ENCODE data around the gene PPP6R2.

Gene PPP6R2

DNA sequence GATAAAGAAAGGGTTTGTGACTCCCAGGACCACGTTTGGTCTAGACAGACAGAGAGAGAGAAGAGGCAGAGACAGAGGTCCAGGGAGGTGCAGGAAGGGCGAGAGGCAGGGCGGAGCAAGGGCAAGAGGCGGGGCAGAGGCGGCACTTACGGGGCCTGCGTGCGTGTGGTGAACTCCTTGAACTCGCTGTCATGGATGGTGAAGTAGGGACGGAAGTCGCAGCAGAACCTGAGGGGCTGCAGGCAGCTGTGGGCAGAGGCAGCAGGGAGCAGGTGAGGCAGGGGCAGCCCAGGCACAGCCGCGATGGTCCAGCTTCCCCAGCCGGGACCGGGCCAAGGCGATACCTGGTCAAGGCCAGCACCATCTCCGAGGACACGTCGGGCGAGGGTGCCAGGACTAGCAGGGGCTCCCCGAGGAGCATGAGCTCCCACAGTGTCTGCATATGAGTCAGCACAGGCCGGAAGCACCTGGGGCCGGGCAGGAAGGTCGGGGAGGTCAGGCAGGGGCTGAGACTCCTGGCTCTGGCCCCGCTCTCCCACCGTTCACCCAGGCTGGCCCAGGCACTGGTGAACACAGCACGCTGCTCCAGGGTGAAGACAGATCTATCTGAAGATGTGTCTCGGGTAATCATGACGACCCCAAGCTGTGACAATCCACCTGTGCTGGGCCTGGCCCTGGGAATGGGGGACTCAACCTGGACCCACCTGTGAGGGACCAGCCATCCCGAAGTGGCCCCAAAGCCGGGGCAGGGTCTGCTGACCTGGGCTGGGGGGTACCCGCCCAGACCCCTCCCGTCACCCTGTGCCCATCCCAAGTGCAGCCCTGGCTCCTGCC lies 28.5 kb upstream of the PPP6R2 start:
- Histone ChIP-seq H3K36me3 (ENCODE audit: insufficient read depth, low read length) (no peaks in the 10 kb centered on the region), H3K4me1 (ENCODE audit: control insufficient read depth, insufficient read depth, low read length) (no peaks in the 10 kb centered on the region), H3K4me3 (ENCODE audit: low read length) (no peak overlapping the region), H3K4me2 (ENCODE audit: low read length) (no peak overlapping the region), H3K9me3 (replicated peaks; ENCODE audit: low read length) (no peaks in the 10 kb centered on the region), H3K27me3 (ENCODE audit: control insufficient read depth, insufficient read depth, low read length) (no peaks in the 10 kb centered on the region), H3K9ac (ENCODE audit: low read depth, low read length) (no peak overlapping the region)

DNA sequence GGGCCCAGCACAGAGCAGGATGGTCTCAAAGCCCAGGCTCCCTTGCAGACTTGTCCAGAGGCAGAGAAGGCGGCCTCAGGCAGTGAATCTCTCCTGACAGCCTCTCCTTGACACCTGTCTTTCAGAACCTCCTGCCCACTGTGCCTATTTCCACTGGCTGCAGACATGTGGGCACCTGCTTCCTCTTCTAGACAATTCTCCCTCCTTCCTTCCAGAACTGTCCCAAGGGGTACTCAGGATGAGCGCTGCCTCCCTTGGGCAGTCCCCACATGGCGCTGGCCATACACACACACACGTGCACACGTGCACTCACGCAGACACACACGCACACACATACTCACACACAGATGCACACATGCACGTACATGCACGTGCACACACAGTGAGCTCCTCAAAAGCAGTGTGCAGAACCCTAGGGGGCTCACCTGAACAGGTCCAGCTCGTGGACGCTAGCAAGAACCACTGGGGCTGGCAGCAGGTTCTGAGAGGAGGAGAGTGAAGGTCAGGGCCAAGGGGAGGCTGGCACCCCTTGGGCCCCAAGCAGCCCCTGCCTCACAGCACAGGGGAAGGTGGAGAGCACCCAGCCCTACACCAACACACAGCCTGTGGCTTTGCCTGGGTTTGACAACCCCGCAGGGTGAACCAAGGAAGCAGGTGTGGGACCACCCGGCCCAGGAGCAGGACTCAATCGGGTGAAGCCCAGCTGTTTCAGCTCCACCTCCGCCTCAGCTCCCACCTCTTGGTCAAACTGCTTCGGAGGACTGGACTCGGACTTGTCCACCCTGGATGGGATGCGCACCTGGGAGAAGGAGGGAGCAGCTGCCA lies 27.6 kb upstream of the PPP6R2 start:
- Histone ChIP-seq H3K4me3 (ENCODE audit: low read length) (no peak overlapping the region), H3K9me3 (replicated peaks; ENCODE audit: low read length) (no peaks in the 10 kb centered on the region), H3K4me2 (ENCODE audit: low read length) (no peak overlapping the region), H3K27me3 (ENCODE audit: control insufficient read depth, insufficient read depth, low read length) (no peaks in the 10 kb centered on the region), H3K4me1 (ENCODE audit: control insufficient read depth, insufficient read depth, low read length) (no peaks in the 10 kb centered on the region), H3K9ac (ENCODE audit: low read depth, low read length) (no peak overlapping the region), H3K36me3 (ENCODE audit: insufficient read depth, low read length) (no peaks in the 10 kb centered on the region)

DNA sequence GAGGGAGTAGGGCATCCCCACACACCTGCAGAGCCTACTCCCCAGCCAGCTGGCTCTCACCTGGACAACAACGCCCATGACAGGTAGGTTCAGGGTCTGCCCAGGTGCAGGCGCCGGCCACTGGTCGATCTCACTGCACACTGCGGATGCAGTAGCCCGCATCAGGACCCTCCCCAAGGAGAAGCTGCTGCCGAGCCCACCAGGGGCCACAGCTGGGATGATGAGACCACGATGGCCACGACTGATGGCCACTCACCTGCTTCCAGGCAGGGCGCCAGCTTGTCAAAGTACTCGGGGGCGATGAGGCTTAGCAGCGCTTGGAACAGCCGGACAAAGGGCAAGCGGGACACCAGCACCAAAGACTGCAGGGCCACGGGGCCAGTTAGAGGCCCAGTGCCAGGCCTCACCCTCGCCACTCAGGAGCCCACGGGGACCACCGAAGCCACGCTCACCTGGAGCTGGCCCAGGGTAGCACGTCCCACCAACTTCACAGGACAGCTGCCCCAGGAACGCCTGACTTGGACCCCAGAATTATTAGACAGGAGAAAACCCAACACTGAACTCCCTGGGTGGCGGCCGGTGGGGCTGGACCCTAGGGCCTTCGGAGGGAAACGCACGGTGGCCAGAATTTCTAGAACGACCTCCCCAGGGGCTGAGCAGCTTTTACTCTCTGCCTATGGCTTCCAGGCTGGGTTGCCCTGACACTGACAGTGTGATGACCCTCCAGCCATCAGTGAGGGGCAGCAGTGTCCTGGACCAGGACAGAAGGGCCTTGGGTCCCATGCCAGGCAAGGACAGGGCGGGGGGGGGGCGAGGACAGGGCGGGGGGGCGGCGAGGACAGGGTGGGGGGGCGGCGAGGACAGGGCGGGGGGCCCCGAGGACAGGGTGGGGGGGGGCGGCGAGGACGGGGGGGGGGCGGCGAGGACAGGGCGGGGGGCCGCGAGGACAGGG lies 26.7 kb upstream of the PPP6R2 start:
- Histone ChIP-seq H3K9ac (ENCODE audit: low read depth, low read length) (no peak overlapping the region), H3K4me2 (ENCODE audit: low read length) (no peak overlapping the region), H3K36me3 (ENCODE audit: insufficient read depth, low read length) (no peaks in the 10 kb centered on the region), H3K4me1 (ENCODE audit: control insufficient read depth, insufficient read depth, low read length) (no peaks in the 10 kb centered on the region), H3K9me3 (replicated peaks; ENCODE audit: low read length) (no peaks in the 10 kb centered on the region), H3K4me3 (ENCODE audit: low read length) (no peak overlapping the region), H3K27me3 (ENCODE audit: control insufficient read depth, insufficient read depth, low read length) (no peaks in the 10 kb centered on the region)

DNA sequence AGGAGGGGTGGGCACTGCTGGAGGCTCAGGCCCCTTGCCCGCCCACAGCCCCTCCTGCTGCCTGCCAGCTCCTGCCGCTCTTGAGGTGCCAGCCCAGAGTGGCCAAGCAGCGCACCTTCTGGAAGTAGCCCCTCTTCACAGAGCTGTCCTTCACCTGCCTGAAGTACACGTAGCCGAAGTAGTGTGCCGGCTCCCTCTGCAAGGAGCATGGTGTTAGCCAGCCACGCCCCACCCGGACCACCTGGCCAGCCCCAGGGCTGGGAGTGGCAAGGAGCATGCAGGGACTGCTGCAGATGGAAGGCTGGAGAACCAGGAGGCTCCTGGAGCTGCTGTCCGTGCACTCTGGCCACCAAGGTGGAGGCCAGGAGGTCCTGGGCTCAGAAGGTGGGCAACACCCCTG lies 25.9 kb upstream of the PPP6R2 start:
- H3K27me3 ChIP-seq (ENCODE audit: control insufficient read depth, insufficient read depth, low read length), result no peaks in the 10 kb centered on the region

DNA sequence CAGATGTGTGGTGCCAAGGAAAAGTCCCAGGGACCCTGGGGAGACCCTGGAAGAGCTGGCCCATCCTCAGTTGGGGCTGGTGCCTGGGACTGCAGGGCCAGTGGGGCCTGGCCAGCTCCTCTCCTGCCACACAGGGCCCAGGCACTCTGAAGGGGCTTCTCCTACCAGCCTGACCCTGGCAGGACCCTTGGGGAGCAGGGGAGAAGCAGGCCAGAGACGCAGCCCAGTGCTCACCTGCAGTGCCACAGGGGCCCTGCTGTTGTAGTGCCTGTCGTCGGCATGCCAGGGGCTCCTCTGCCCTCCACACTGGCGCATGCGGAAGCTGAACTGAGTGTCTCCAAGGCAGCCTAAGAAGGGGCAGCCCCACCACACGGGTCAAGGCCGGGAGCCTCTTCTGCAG lies 25.5 kb upstream of the PPP6R2 start:
- Histone ChIP-seq H3K9me3 (replicated peaks; ENCODE audit: low read length) (no peaks in the 10 kb centered on the region), H3K4me1 (ENCODE audit: control insufficient read depth, insufficient read depth, low read length) (no peaks in the 10 kb centered on the region), H3K27me3 (ENCODE audit: control insufficient read depth, insufficient read depth, low read length) (no peaks in the 10 kb centered on the region), H3K36me3 (ENCODE audit: insufficient read depth, low read length) (no peaks in the 10 kb centered on the region), H3K4me3 (ENCODE audit: low read length) (no peak overlapping the region), H3K9ac (ENCODE audit: low read depth, low read length) (no peak overlapping the region), H3K4me2 (ENCODE audit: low read length) (no peak overlapping the region)

More for the DNA sequence above, 25.9 kb upstream of the PPP6R2 start:
- H3K4me3 ChIP-seq (ENCODE audit: low read length), result no peak overlapping the region
- H3K4me1 ChIP-seq (ENCODE audit: control insufficient read depth, insufficient read depth, low read length), result no peaks in the 10 kb centered on the region
- H3K4me2 ChIP-seq (ENCODE audit: low read length), result no peak overlapping the region
- no peaks in the 10 kb centered on the region for H3K36me3 ChIP-seq (ENCODE audit: insufficient read depth, low read length)
- no peak overlapping the region for H3K9ac ChIP-seq (ENCODE audit: low read depth, low read length)
- no peaks in the 10 kb centered on the region for H3K9me3 ChIP-seq (replicated peaks; ENCODE audit: low read length)

DNA sequence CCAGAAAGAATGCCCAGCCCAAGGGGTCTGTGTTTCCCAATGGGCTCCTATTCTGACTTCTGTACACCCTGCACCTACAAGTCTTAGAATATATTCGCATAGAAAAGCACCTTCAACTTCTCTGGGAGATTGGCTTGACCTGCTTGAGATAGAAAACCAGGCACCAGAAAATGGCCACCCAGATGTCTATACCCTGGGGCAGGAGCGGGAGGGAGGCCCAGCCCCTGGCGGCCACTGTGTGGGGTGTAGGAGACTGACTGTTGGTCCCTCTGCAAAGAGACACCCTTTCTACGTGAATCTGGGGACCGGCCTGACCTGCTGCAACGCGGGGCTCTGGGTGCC lies 24.8 kb upstream of the PPP6R2 start:
- no peak overlapping the region for H3K4me2 ChIP-seq (ENCODE audit: low read length)
- no peaks in the 10 kb centered on the region for H3K36me3 ChIP-seq (ENCODE audit: insufficient read depth, low read length)
- no peak overlapping the region for H3K4me3 ChIP-seq (ENCODE audit: low read length)
- H3K9me3 ChIP-seq (replicated peaks; ENCODE audit: low read length), result no peaks in the 10 kb centered on the region
- H3K9ac ChIP-seq (ENCODE audit: low read depth, low read length), result no peak overlapping the region
- H3K27me3 ChIP-seq (ENCODE audit: control insufficient read depth, insufficient read depth, low read length), result no peaks in the 10 kb centered on the region
- no peaks in the 10 kb centered on the region for H3K4me1 ChIP-seq (ENCODE audit: control insufficient read depth, insufficient read depth, low read length)

DNA sequence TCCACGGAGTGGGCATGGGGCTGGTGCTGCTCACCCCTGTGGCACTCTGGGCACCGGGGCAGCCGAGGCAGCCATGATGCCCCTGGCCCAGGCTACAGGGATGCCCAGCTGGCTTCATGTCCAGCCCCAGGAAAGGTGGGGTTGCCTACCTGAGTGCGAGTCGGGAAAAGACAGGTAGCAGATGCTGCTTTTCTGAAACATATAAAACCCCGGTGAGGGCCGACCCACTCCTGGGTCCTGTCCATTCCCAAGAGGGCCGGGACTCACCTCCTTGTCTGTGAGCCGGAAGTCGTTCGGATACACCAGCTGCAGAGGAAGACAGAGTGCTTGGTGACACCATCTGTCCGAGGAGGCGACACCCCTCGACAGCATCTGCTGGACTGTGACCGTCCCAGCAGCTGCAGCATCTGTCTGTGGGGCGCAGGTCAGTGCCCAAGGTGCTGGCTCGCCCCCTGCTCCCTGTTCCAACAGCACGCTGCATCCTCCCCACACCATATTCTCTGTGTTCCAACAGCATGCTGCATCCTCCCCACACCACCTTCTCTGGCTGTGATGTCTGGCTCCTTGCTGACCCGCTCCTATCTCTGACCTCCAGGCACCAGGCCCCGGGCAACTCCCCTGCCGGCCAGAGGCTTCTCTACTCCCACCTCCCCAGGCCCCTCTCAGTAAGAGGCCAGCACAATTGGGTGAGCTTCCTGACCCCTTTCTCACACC lies 24.3 kb upstream of the PPP6R2 start:
- Histone ChIP-seq H3K4me1 (ENCODE audit: control insufficient read depth, insufficient read depth, low read length) (no peaks in the 10 kb centered on the region), H3K4me2 (ENCODE audit: low read length) (no peak overlapping the region), H3K27me3 (ENCODE audit: control insufficient read depth, insufficient read depth, low read length) (no peaks in the 10 kb centered on the region), H3K9ac (ENCODE audit: low read depth, low read length) (no peak overlapping the region), H3K9me3 (replicated peaks; ENCODE audit: low read length) (no peaks in the 10 kb centered on the region), H3K36me3 (ENCODE audit: insufficient read depth, low read length) (no peaks in the 10 kb centered on the region), H3K4me3 (ENCODE audit: low read length) (no peak overlapping the region)

DNA sequence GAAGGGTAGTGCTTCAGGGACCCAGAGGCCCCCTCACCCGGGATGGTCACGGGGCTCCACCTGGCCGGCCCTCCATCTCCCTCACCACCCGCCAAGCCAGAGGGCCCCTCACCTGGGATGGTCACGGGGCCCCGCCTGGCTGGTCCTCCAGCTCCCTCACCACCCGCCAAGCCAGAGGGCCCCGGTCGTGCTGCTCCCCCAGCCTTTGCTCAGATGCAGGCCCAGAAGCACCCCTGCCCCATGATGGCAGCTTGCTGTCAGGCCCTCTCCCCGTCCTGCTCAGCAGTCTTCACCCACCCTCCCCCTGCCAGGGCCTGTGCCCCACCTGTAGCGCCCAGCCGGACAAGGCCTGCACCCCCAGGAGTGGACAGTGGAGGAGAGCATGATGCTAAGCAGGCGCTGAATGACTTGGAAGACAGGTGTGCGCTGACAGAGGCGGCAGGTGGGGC lies 23.6 kb upstream of the PPP6R2 start:
- no peak overlapping the region for H3K4me3 ChIP-seq (ENCODE audit: low read length)
- no peaks in the 10 kb centered on the region for H3K36me3 ChIP-seq (ENCODE audit: insufficient read depth, low read length)
- H3K27me3 ChIP-seq (ENCODE audit: control insufficient read depth, insufficient read depth, low read length), result no peaks in the 10 kb centered on the region
- no peak overlapping the region for H3K4me2 ChIP-seq (ENCODE audit: low read length)
- H3K9me3 ChIP-seq (replicated peaks; ENCODE audit: low read length), result no peaks in the 10 kb centered on the region
- H3K9ac ChIP-seq (ENCODE audit: low read depth, low read length), result no peak overlapping the region
- no peaks in the 10 kb centered on the region for H3K4me1 ChIP-seq (ENCODE audit: control insufficient read depth, insufficient read depth, low read length)

DNA sequence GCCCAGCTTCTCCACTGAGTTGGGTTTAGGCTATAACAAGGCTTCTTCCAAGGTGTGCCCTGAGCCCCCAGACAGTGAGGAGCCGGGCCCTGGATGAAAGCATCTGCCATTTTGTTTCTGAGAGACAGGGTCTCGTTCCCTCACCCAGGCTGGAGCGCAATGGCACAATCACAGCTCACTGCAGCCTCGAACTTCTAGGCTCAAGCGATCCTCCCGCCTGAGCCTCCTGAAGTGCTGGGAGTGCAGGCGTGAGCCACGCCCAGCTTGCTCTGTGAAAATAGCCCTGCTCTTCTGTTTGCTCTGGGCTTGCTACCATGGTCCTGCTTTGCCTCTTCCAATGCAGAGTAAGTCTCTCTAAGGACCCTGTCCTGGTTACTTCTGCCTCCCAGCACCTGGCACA lies 23.0 kb upstream of the PPP6R2 start:
- no peak overlapping the region for H3K9ac ChIP-seq (ENCODE audit: low read depth, low read length)
- H3K27me3 ChIP-seq (ENCODE audit: control insufficient read depth, insufficient read depth, low read length), result no peaks in the 10 kb centered on the region
- H3K4me3 ChIP-seq (ENCODE audit: low read length), result no peak overlapping the region
- no peaks in the 10 kb centered on the region for H3K36me3 ChIP-seq (ENCODE audit: insufficient read depth, low read length)
- no peaks in the 10 kb centered on the region for H3K9me3 ChIP-seq (replicated peaks; ENCODE audit: low read length)
- H3K4me2 ChIP-seq (ENCODE audit: low read length), result no peak overlapping the region
- no peaks in the 10 kb centered on the region for H3K4me1 ChIP-seq (ENCODE audit: control insufficient read depth, insufficient read depth, low read length)

DNA sequence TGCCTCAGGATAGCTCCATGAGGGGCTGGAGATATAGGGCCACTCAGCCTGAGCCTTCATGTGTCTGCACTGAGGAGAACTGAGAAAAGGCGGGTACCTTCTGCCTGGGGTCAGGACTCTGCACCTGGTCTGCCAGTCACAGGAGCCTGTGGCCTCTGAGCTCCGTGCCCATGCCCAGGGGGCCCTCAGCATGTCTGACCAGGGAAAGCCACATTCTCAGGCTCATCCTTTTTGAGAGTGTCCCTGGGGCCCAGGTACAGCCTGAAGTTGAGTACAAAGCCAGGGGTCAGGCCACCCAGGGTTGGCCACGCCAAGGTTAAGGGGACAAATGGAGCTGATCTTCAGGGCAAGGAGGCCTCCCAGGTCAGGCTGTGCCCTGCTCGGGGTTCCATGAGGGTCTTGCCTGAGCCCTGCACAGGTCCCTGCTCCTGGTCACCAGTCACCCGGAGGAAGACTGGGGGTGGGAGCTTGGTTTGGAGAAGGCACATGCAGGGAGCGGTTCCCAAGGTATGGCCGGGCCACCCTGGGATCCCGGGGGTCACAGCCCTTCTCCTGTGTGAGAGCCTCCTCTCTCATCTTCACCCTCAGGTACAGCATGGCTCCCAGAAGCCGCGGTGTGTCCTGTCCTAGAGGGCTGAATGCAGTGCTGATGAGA lies 22.3 kb upstream of the PPP6R2 start:
- H3K9ac ChIP-seq (ENCODE audit: low read depth, low read length), result no peak overlapping the region
- H3K4me3 ChIP-seq (ENCODE audit: low read length), result no peak overlapping the region
- no peak overlapping the region for H3K4me2 ChIP-seq (ENCODE audit: low read length)
- H3K4me1 ChIP-seq (ENCODE audit: control insufficient read depth, insufficient read depth, low read length), result peaks cover 3% of the 10 kb centered on the region
- no peaks in the 10 kb centered on the region for H3K36me3 ChIP-seq (ENCODE audit: insufficient read depth, low read length)
- H3K27me3 ChIP-seq (ENCODE audit: control insufficient read depth, insufficient read depth, low read length), result no peaks in the 10 kb centered on the region
- H3K9me3 ChIP-seq (replicated peaks; ENCODE audit: low read length), result no peaks in the 10 kb centered on the region

Measured in skeletal muscle satellite cell (primary cell).